Gastrocnemius medialis (tissue), 4 donors: ENCODE data around the gene MTG1.

Source experiments
- CTCF ChIP-seq, 5 experiments: fragments of 450-650 bp in 3 of 5; fragments of 200-600 bp in 2 of 5; sonication (generic) in 2 of 5; IDR thresholded peaks in 4 of 5; conservative IDR thresholded peaks in 1 of 5; 1 replicate in 4 of 5; 2 replicates in 1 of 5; pipeline ENCODE4 v1.5.1; 2016 to 2019; ENCODE audit warnings: antibody characterized with exemption in 5 of 5, mild to moderate bottlenecking in 3 of 5, moderate library complexity in 3 of 5
- POLR2A ChIP-seq, 2 donors: fragments of 450-650 bp; IDR thresholded peaks; one replicate each; pipeline ENCODE4 v1.6.1; 2017; ENCODE audit warnings: antibody characterized with exemption in 2 of 2, mild to moderate bottlenecking in 2 of 2, moderate library complexity in 2 of 2

- TF ChIP-seq CTCF (IDR thresholded peaks at IDR 0.05 in 4 of 5, conservative IDR thresholded peaks at IDR 0.05 in 1 of 5) (no peak), POLR2A (IDR thresholded peaks at IDR 0.05) (no peak)
These were observed 5.2 kb downstream of the MTG1 start for GRCh38 chr10:133399123-133399601.
